ENCODE measurements around the gene TRMT5.

Gene TRMT5

GRCh38 chr14:60943637-60944032 lies 37.2 kb downstream of the TRMT5 start:
- no peak for TF ChIP-seq GLIS3 (CRISPR knock-in tag; IDR thresholded peaks at IDR 0.05)
- TF ChIP-seq CSDC2 (CRISPR knock-in tag; IDR thresholded peaks at IDR 0.05): no peak
- TF ChIP-seq, protein P1, sequence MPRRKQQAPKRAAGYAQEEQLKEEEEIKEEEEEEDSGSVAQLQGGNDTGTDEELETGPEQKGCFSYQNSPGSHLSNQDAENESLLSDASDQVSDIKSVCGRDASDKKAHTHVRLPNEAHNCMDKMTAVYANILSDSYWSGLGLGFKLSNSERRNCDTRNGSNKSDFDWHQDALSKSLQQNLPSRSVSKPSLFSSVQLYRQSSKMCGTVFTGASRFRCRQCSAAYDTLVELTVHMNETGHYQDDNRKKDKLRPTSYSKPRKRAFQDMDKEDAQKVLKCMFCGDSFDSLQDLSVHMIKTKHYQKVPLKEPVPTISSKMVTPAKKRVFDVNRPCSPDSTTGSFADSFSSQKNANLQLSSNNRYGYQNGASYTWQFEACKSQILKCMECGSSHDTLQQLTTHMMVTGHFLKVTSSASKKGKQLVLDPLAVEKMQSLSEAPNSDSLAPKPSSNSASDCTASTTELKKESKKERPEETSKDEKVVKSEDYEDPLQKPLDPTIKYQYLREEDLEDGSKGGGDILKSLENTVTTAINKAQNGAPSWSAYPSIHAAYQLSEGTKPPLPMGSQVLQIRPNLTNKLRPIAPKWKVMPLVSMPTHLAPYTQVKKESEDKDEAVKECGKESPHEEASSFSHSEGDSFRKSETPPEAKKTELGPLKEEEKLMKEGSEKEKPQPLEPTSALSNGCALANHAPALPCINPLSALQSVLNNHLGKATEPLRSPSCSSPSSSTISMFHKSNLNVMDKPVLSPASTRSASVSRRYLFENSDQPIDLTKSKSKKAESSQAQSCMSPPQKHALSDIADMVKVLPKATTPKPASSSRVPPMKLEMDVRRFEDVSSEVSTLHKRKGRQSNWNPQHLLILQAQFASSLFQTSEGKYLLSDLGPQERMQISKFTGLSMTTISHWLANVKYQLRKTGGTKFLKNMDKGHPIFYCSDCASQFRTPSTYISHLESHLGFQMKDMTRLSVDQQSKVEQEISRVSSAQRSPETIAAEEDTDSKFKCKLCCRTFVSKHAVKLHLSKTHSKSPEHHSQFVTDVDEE (CRISPR knock-in tag; IDR thresholded peaks at IDR 0.05): no peak
- no peak for TF ChIP-seq PPARA (CRISPR knock-in tag; IDR thresholded peaks at IDR 0.05; ENCODE audit: borderline replicate concordance)
- no peak for TF ChIP-seq ZNF8 (CRISPR knock-in tag; IDR thresholded peaks at IDR 0.05)
- TF ChIP-seq BACH2 (CRISPR knock-in tag; IDR thresholded peaks at IDR 0.05; ENCODE audit: borderline replicate concordance): no peak
- TF ChIP-seq ARNTL (CRISPR knock-in tag; IDR thresholded peaks at IDR 0.05; ENCODE audit: borderline replicate concordance, low read depth): no peak
- TF ChIP-seq ZNF565 (CRISPR knock-in tag; conservative IDR thresholded peaks at IDR 0.05; ENCODE audit: low read depth): no peak
- no peak for TF ChIP-seq ZC3H10 (CRISPR knock-in tag; IDR thresholded peaks at IDR 0.05)
- TF ChIP-seq ZFP3 (CRISPR knock-in tag; IDR thresholded peaks at IDR 0.05): no peak
- TF ChIP-seq OSR1 (CRISPR knock-in tag; IDR thresholded peaks at IDR 0.05): no peak
- TF ChIP-seq, protein P2, sequence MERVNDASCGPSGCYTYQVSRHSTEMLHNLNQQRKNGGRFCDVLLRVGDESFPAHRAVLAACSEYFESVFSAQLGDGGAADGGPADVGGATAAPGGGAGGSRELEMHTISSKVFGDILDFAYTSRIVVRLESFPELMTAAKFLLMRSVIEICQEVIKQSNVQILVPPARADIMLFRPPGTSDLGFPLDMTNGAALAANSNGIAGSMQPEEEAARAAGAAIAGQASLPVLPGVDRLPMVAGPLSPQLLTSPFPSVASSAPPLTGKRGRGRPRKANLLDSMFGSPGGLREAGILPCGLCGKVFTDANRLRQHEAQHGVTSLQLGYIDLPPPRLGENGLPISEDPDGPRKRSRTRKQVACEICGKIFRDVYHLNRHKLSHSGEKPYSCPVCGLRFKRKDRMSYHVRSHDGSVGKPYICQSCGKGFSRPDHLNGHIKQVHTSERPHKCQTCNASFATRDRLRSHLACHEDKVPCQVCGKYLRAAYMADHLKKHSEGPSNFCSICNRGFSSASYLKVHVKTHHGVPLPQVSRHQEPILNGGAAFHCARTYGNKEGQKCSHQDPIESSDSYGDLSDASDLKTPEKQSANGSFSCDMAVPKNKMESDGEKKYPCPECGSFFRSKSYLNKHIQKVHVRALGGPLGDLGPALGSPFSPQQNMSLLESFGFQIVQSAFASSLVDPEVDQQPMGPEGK (CRISPR knock-in tag; IDR thresholded peaks at IDR 0.05; ENCODE audit: borderline replicate concordance): no peak
- no peak for TF ChIP-seq RARB (CRISPR knock-in tag; IDR thresholded peaks at IDR 0.05)

GRCh38 chr14:60935319-60935718 lies 45.6 kb downstream of the TRMT5 start:
- TF ChIP-seq POU6F1 (CRISPR knock-in tag; IDR thresholded peaks at IDR 0.05; ENCODE audit: borderline replicate concordance, low read depth): no peak
- no peak for TF ChIP-seq RARB (CRISPR knock-in tag; IDR thresholded peaks at IDR 0.05)
- TF ChIP-seq OSR1 (CRISPR knock-in tag; IDR thresholded peaks at IDR 0.05): no peak
- TF ChIP-seq ARNTL (CRISPR knock-in tag; IDR thresholded peaks at IDR 0.05; ENCODE audit: borderline replicate concordance, low read depth): no peak
- TF ChIP-seq, protein P1 (CRISPR knock-in tag; IDR thresholded peaks at IDR 0.05): no peak
- TF ChIP-seq ZFP30 (CRISPR knock-in tag; IDR thresholded peaks at IDR 0.05): no peak
- TF ChIP-seq, protein P3, sequence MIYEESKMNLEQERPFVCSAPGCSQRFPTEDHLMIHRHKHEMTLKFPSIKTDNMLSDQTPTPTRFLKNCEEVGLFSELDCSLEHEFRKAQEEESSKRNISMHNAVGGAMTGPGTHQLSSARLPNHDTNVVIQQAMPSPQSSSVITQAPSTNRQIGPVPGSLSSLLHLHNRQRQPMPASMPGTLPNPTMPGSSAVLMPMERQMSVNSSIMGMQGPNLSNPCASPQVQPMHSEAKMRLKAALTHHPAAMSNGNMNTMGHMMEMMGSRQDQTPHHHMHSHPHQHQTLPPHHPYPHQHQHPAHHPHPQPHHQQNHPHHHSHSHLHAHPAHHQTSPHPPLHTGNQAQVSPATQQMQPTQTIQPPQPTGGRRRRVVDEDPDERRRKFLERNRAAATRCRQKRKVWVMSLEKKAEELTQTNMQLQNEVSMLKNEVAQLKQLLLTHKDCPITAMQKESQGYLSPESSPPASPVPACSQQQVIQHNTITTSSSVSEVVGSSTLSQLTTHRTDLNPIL (CRISPR knock-in tag; IDR thresholded peaks at IDR 0.05; ENCODE audit: low read depth): no peak
- TF ChIP-seq GLIS3 (CRISPR knock-in tag; IDR thresholded peaks at IDR 0.05): no peak
- no peak for TF ChIP-seq TOX (CRISPR knock-in tag; IDR thresholded peaks at IDR 0.05; ENCODE audit: borderline replicate concordance)
- TF ChIP-seq PPARA (CRISPR knock-in tag; IDR thresholded peaks at IDR 0.05; ENCODE audit: borderline replicate concordance): no peak
- TF ChIP-seq, protein P4, sequence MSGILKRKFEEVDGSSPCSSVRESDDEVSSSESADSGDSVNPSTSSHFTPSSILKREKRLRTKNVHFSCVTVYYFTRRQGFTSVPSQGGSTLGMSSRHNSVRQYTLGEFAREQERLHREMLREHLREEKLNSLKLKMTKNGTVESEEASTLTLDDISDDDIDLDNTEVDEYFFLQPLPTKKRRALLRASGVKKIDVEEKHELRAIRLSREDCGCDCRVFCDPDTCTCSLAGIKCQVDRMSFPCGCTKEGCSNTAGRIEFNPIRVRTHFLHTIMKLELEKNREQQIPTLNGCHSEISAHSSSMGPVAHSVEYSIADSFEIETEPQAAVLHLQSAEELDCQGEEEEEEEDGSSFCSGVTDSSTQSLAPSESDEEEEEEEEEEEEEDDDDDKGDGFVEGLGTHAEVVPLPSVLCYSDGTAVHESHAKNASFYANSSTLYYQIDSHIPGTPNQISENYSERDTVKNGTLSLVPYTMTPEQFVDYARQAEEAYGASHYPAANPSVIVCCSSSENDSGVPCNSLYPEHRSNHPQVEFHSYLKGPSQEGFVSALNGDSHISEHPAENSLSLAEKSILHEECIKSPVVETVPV (CRISPR knock-in tag; IDR thresholded peaks at IDR 0.05): no peak
- TF ChIP-seq ZFP3 (CRISPR knock-in tag; IDR thresholded peaks at IDR 0.05): no peak
- no peak for TF ChIP-seq ZNF70 (CRISPR knock-in tag; IDR thresholded peaks at IDR 0.05)
- ATAC-seq: no peak; the same call in 2 of the 3 replicates

More at GRCh38 chr14:60943637-60944032, 37.2 kb downstream of the TRMT5 start:
- no peak for ATAC-seq
